AG10803 (cell line): ENCODE measurements around the gene C1orf21.
A peak's percentile ranks its signal among the peaks of the same experiment; 100 is the strongest.

ENCODE experiments used
- DNase-seq: peaks from one replicate; pipeline ENCODE4 v3.0.0; 2010; ENCODE audit warnings: low read depth
- H3K4me3 ChIP-seq: 2 replicates; pipeline ENCODE4 v1.5.1; 2011; ENCODE audit warnings: mild to moderate bottlenecking, low read length, control low read depth
- CTCF ChIP-seq: conservative IDR thresholded peaks from 2 replicates; pipeline ENCODE4 v1.5.1; 2011; ENCODE audit warnings: mild to moderate bottlenecking, low read length, control low read depth, inconsistent platforms

The C1orf21 gene

GRCh38 chr1:184577319-184577718 lies 190.5 kb downstream of the C1orf21 start:
- DNase-seq = no peak
- no peak overlapping the region for H3K4me3 ChIP-seq
- no peak for TF ChIP-seq CTCF

DNA sequence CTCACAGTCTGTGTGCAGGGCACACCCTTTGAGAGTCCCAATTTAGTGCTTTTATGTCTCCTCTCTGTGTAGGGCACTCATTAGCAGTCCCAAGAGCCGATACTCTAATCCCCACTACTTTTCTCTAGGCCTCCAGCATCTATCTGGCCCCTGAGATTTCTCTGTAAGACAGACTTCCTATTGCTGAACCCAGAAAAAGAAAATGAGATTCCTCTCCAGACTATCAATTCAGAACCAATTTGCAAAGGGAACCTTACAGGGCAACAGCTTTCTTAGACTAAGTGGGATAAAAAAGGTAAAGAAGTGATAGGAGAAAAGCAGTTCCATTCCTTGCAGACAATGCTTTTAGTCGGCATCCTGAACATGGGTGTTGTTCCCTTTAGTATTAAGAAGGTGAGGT lies 195.6 kb downstream of the C1orf21 start:
- no peak for DNase-seq
- no peak overlapping the region for H3K4me3 ChIP-seq
- TF ChIP-seq CTCF = no peak

GRCh38 chr1:184583849-184584248 lies 197.0 kb downstream of the C1orf21 start:
- no peak for DNase-seq
- TF ChIP-seq CTCF = no peak
- no peak overlapping the region for H3K4me3 ChIP-seq

DNA sequence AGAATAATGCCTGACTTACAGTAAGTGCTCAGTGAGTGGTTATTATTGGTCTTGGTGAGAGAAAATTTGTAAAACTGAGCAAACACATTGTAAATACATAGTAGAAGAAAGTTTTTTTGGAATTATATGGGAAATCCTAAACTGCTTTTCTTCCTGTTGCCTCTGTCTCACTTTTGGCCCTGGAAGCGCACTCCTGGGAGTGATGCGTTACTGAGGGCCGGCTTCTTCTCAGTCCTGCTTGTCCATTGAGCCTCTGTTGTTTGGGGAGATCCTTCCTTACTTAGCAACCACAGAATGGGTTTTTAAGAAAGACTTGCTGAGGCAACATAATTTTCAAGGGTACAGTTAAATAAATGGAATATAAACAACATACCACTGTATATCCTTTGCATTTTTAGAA lies 201.9 kb downstream of the C1orf21 start:
- no peak overlapping the region for H3K4me3 ChIP-seq
- no peak for DNase-seq
- no peak for TF ChIP-seq CTCF

DNA sequence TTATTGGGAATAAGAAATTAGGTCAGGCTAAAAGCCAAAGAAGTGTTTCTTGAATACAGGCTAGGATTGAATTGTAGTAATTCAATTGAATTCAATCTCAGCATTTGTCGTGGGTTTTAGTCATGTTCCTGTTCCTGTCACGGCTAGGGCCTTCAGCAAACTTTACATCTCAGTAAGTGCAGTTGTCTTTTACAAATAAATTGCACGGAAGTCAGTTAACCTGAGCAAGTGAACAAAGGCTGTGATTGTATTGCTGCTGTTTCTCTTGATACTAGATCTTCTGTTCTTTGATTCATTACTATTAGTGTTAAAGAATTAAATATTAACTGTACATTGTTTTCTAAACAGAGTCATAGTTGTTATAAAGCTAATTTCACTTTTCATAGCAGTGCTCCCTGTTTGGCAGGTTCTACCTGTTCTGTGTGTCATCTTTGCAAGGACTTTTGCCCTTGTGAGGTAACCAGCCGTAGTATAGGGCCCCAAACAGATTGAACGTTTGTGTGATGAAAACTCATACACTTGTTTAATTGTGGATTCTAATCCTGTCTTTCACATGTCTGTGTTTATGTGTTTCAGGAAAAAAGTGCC lies 203.4 kb downstream of the C1orf21 start:
- no peak for TF ChIP-seq CTCF
- no peak for DNase-seq
- no peak overlapping the region for H3K4me3 ChIP-seq

- H3K4me3 ChIP-seq = no peak overlapping the region
- no peak for TF ChIP-seq CTCF
- no peak for DNase-seq
These were observed 206.8 kb downstream of the C1orf21 start for GRCh38 chr1:184593597-184593996.

DNA sequence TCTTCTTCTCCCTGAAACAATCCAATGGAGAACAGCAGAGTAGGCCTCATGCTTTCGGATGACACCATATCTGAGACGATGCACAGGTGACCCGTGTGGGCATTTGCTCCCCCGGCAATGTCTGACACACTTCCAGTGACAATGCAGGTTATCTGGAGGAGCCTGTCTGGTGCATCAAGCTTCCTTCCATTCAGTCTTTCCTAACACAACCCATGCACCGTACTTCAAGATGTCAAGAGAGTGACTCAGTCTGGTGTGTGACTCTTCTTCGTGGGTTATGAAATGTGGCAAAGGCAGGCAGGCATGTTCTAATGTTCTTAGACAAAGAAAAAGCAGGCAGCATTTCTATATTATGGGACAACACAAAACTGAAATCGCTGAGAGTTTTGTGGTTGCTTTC lies 208.8 kb downstream of the C1orf21 start:
- H3K4me3 ChIP-seq = no peak overlapping the region
- peak; percentile 75 for DNase-seq
- no peak for TF ChIP-seq CTCF
